Inflammatory macrophage (primary cell): Measurements from ENCODE around the gene SEC24C.

Experiments used
- DNase-seq, 2 donors: peaks; one replicate each; pipeline ENCODE4 v3.0.0-alpha.2; 2020 to 2022

The SEC24C gene

GRCh38 chr10:73814276-73814895 is 70.2 kb downstream of the SEC24C start:
- no peak for DNase-seq

- no peak for DNase-seq
Observed at GRCh38 chr10:73814896-73815718, 70.9 kb downstream of the SEC24C start.

- no peak for DNase-seq
Observed at GRCh38 chr10:73815719-73816030, 71.5 kb downstream of the SEC24C start.

- DNase-seq = no peak
Observed at GRCh38 chr10:73816917-73817729, 73.0 kb downstream of the SEC24C start.

- no peak for DNase-seq
Observed at GRCh38 chr10:73817826-73818225, 73.7 kb downstream of the SEC24C start.

- DNase-seq = no peak
Observed at GRCh38 chr10:73818402-73818801, 74.2 kb downstream of the SEC24C start.

- DNase-seq = peak; percentile 41 to 74
Observed at GRCh38 chr10:73819081-73819480, 74.9 kb downstream of the SEC24C start.

- no peak for DNase-seq
Observed at GRCh38 chr10:73819513-73820093, 75.4 kb downstream of the SEC24C start.
